GM12878 (cell line): ENCODE data around the gene SP6. TPM values are rescaled to one million over a fixed set of nuclear protein-coding genes. Genes with fewer than 3 reads are reported as not detected.

Experiments used
- ATAC-seq: fragments of 200-7000 bp; cut with Tn5 transposase; 3 replicates; pipeline ENCODE4 v1.9.1; 2020; ENCODE audit warnings: mild to moderate bottlenecking, moderate library complexity
- BruUV-seq: library from RNA; stranded (reverse); fragments of 400-500 nt; replicated peaks from 2 replicates; lab custom pipeline; 2021; lab: Mats Ljungman, UMichigan
- CTCF ChIA-PET: fragments of 300-600 bp; sonication (Branson Sonifier 250); formaldehyde crosslinking; extraction: SDS; loops from one replicate; lab custom pipeline; 2021; ENCODE audit warnings: inconsistent platforms; lab: Yijun Ruan, JAX
- POLR2A ChIA-PET: fragments of 350-600 bp; formaldehyde crosslinking; extraction: SDS; loops from one replicate; lab custom pipeline; 2021; ENCODE audit warnings: inconsistent platforms; lab: Charles Lee
- RAD21 ChIA-PET: fragments of 300-600 bp; sonication (Branson Sonifier 250); formaldehyde crosslinking; loops from one replicate; lab custom pipeline; 2023; ENCODE audit warnings: antibody characterized with exemption; ENCODE audit not compliant: unreplicated experiment; lab: Charles Lee
- SMC1A ChIA-PET: fragments of 300-600 bp; sonication (Branson Sonifier 250); formaldehyde crosslinking; loops from one replicate; lab custom pipeline; 2023; ENCODE audit not compliant: unreplicated experiment, uncharacterized antibody; lab: Charles Lee
- DNase-seq: peaks from one replicate; pipeline ENCODE4 v3.0.0-alpha.2; 2011; ENCODE audit warnings: low read depth, low spot score
- FAIRE-seq: peaks from 3 replicates; lab custom pipeline; 2011; peaks lifted over from hg19 to GRCh38; lab: Jason Lieb, UNC
- H2AFZ ChIP-seq: 2 replicates; pipeline ENCODE4 v1.6.0; 2011; ENCODE audit warnings: low read depth, low read length, control low read depth; ENCODE audit not compliant: control insufficient read depth
- H3K27ac ChIP-seq: 2 replicates; pipeline ENCODE4 v1.5.1; 2011; ENCODE audit warnings: control low read depth; ENCODE audit not compliant: control insufficient read depth, insufficient read depth
- H3K27me3 ChIP-seq, 2 experiments: replicated peaks in 1 of 2; 2 replicates each; pipeline versions ENCODE4 v1.6.0 to v1.6.1; 2011; ENCODE audit warnings: low read length in 1 of 2; ENCODE audit not compliant: control insufficient read depth in 2 of 2, insufficient read depth in 2 of 2
- H3K36me3 ChIP-seq, 2 experiments: 2 replicates each; pipeline ENCODE4 v1.5.1; 2011; ENCODE audit warnings: low read length in 1 of 2; ENCODE audit not compliant: control insufficient read depth in 2 of 2, insufficient read depth in 2 of 2
- H3K4me1 ChIP-seq: 2 replicates; pipeline ENCODE4 v1.6.1; 2011; ENCODE audit warnings: mild to moderate bottlenecking, low read length, moderate library complexity, mixed read lengths; ENCODE audit not compliant: control insufficient read depth, insufficient read depth
- H3K4me2 ChIP-seq: 2 replicates; pipeline ENCODE4 v1.6.0; 2011; ENCODE audit warnings: control low read depth; ENCODE audit not compliant: control insufficient read depth, insufficient read depth
- H3K4me3 ChIP-seq: fragments of 200-600 bp; sonication (generic); 2 replicates; pipeline ENCODE4 v1.5.1; 2016
- H3K79me2 ChIP-seq: 2 replicates; pipeline ENCODE4 v1.6.0; 2011; ENCODE audit warnings: low read length; ENCODE audit not compliant: control insufficient read depth, insufficient read depth
- H3K9ac ChIP-seq: 2 replicates; pipeline ENCODE4 v1.8.0; 2011; ENCODE audit warnings: low read length, control low read depth, mixed read lengths; ENCODE audit not compliant: control insufficient read depth, insufficient read depth
- H3K9me3 ChIP-seq: replicated peaks from 3 replicates; pipeline ENCODE4 v1.5.1; 2011; ENCODE audit warnings: mild to moderate bottlenecking, low read length; ENCODE audit not compliant: control insufficient read depth, insufficient read depth
- H4K20me1 ChIP-seq: 2 replicates; pipeline ENCODE4 v1.6.0; 2011; ENCODE audit not compliant: control insufficient read depth, insufficient read depth
- IKZF1 ChIP-seq: fragments of 450-650 bp; conservative IDR thresholded peaks from 2 replicates; pipeline ENCODE4 v1.6.1; 2017; ENCODE audit warnings: antibody characterized with exemption, mild to moderate bottlenecking
- IKZF2 ChIP-seq, 2 experiments: fragments of 450-650 bp; IDR thresholded peaks; 2 replicates each; pipeline ENCODE4 v1.6.1; 2017; ENCODE audit warnings: mild to moderate bottlenecking in 2 of 2, moderate library complexity in 2 of 2
- MLLT1 ChIP-seq: fragments of 450-650 bp; IDR thresholded peaks from 2 replicates; pipeline ENCODE4 v1.6.1; 2016; ENCODE audit warnings: mild to moderate bottlenecking
- RUNX3 ChIP-seq: IDR thresholded peaks from 2 replicates; pipeline ENCODE4 v1.6.1; 2012; ENCODE audit warnings: low read length, inconsistent platforms
- ZNF274 ChIP-seq: IDR thresholded peaks from one replicate; pipeline ENCODE4 v1.8.0; 2011; ENCODE audit not compliant: insufficient read length, insufficient read depth
- WGBS: methylation state at CpG from one replicate; pipeline ENCODE4 v1.1.6; 2016; ENCODE audit warnings: low lambda C conversion rate; ENCODE audit not compliant: insufficient replicate concordance, insufficient coverage; ENCODE audit errors: missing lambda C conversion rate; 5-methylcytosine and 5-hydroxymethylcytosine counted together
- in situ Hi-C: fragments of 300-500 bp; cut with MboI; formaldehyde crosslinking; loops from 9 replicates; pipeline ENCODE4 v1.14.3; 2018; ENCODE audit warnings: mixed read lengths
- intact Hi-C: fragments of 100-400 bp; cut with micrococcal nuclease; formaldehyde crosslinking; loops from one replicate; pipeline ENCODE4 v1.14.2; 2022; ENCODE audit not compliant: unreplicated experiment
- polyA plus RNA-seq, 11 experiments: library from polyadenylated mRNA; depleted of rRNA in 4 of 11; unstranded in 6 of 11; stranded (reverse) in 5 of 11; fragments of >200 nt; fragmentation: Nextera tagmentation in 4 of 11; fragmentation: Illumina TruSeq in 1 of 11; extraction: Ambion mirVana in 4 of 11; extraction: Trizol in 1 of 11; gene quantifications; 1 replicate in 1 of 11; 2 replicates in 10 of 11; pipeline versions ENCODE4 v1.2.1 to v1.2.3, GENCODE V29; 2011 to 2016; ENCODE audit warnings: inconsistent platforms in 2 of 11, missing spikeins in 2 of 11, low read depth in 1 of 11
- total RNA-seq, 4 experiments: library from RNA; depleted of rRNA in 3 of 4; stranded (reverse); fragments of >200 nt in 3 of 4; fragmentation: Illumina TruSeq in 1 of 4; extraction: Trizol in 1 of 4; gene quantifications; 2 replicates each; pipeline versions ENCODE4 v1.2.1 to v1.2.3, GENCODE V29; 2013 to 2021
- TF ChIP-seq, protein P1 (sequence below): IDR thresholded peaks from 2 replicates; pipeline ENCODE4 v1.6.1; 2011; ENCODE audit warnings: mild to moderate bottlenecking, low read depth, low read length, moderate library complexity; ENCODE audit not compliant: insufficient replicate concordance

The SP6 gene
- total and polyA plus RNA-seq, 10 of the 15 experiments (the other 5 are each of a cell fraction or from before 2014, with no cell fraction given), result 0.05 to 0.15 (median 0.06) TPM; not detected in 7

DNA sequence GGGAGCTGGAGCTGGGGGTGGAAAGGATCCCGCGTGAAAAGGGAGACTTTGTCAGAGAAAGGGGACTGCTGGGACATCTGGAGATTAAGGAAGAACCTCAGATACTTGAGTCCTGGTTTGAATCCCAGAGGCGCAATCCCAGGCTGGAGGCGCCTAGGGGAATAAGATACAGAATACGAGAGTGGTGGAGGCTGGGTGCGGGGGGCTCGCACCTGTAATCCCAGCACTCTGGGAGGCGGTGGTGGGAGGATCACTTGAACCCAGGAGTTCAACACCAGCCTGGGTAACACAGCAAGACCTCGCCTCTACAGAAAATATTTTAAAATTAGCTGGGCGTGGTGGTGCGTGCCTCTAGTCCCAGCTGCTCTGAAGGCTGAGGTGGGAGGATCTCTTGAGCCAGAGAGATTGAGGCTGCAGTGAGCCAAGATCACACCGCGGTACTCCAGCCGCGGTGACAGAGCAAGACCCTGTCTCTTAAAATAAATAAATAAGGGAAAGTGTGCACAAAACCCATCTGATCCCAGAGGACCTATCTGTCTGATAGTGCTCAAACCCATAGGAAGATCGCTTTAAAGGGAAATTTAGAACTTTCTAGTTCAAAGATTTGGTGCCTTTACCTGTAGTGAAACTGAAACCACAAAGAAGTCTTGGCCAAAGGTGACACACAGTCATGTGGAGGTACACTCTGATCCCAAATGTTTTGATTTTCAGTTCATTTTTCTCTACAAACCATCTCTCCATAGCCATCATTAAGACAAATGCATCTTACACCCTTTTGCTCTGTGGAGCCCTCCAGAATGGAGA, 9.3 kb downstream of the SP6 start:
- Histone ChIP-seq H3K36me3 (no peaks in the 10 kb centered on the region), H3K4me2 (peak overlapping the region; percentile 72), H3K9ac (peak overlapping the region; percentile 74), H3K4me1 (peaks cover 22% of the 10 kb centered on the region), H3K27me3 (peaks cover 0 to 2% of the 10 kb centered on the region in 2 experiments; a peak in 2 of 4 replicates), H2AFZ (peak overlapping the region; percentile 91), H3K79me2 (no peaks in the 10 kb centered on the region), H3K27ac (no peak overlapping the region), H3K9me3 (no peaks in the 10 kb centered on the region), H3K4me3 (no peak overlapping the region), H4K20me1 (no peaks in the 10 kb centered on the region)
- ChIA-PET POLR2A (interaction anchor here (0.9 to 1.9 kb wide), 8 partner anchors 10 to 129 kb away, joined by 3 to 12 read pairs (median 4); partner anchors contain the start of genes CDK5RAP3, LRRC46, MRPL10 and OSBPL7), SMC1A (interaction anchor here (0.8 to 13.1 kb wide), 14 partner anchors 8 to 179 kb away, joined by 3 to 231 read pairs (median 6); partner anchors contain the start of genes CDK5RAP3, PNPO and SP2), RAD21 (interaction anchor here (0.9 to 7.7 kb wide), 17 partner anchors 9 to 192 kb away, joined by 3 to 206 read pairs (median 5); partner anchors contain the start of genes CDK5RAP3, KPNB1, OSBPL7 and PNPO), CTCF (interaction anchor here (0.5 to 12.4 kb wide), 33 partner anchors 10 to 205 kb away, joined by 3 to 502 read pairs (median 4); partner anchors contain the start of genes CDK5RAP3, LRRC46, MRPL10 and OSBPL7)
- TF ChIP-seq IKZF2 (IDR thresholded peaks at IDR 0.05) (peak in 1 of 2 experiments; percentile 36; a peak in 1 of 4 replicates), RUNX3 (peak; percentile 38), IKZF1 (no peak), MLLT1 (peak; percentile 73), ZNF274 (no peak)
- TF ChIP-seq, protein P1, sequence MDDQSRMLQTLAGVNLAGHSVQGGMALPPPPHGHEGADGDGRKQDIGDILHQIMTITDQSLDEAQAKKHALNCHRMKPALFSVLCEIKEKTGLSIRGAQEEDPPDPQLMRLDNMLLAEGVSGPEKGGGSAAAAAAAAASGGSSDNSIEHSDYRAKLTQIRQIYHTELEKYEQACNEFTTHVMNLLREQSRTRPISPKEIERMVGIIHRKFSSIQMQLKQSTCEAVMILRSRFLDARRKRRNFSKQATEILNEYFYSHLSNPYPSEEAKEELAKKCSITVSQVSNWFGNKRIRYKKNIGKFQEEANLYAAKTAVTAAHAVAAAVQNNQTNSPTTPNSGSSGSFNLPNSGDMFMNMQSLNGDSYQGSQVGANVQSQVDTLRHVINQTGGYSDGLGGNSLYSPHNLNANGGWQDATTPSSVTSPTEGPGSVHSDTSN, result no peak
- 54% methylated on average over 16 of the region's 16 CpGs for WGBS
- in situ Hi-C loops (loop anchor here (5.0 to 10.0 kb wide), 3 partner anchors 51 to 783 kb away; partner anchors contain the start of gene HOXB9), intact Hi-C loops (loop anchor here (1.0 to 2.0 kb wide), 4 partner anchors 49 to 177 kb away; partner anchors contain the start of gene PNPO)
- DNase-seq, result no peak
- FAIRE-seq, result peak; percentile 91
- BruUV-seq, result no TSS peak
- peak; percentile 1; the same call in 1 of the 3 replicates for ATAC-seq
